Left lung (tissue), 8 donors: ENCODE measurements around the gene WNT3A. TPM values are rescaled to one million over a fixed set of nuclear protein-coding genes. Genes with fewer than 3 reads are reported as not detected.

ENCODE experiments used
- microRNA-seq, 2 donors: library from miRNA; unstranded; fragments of <30 nt; microRNA quantifications; one replicate each; pipeline ENCODE4, GENCODE V29; 2019
- polyA plus RNA-seq, 6 donors: library from polyadenylated mRNA; unstranded; fragments of 120-200 nt; gene quantifications; one replicate each; pipeline ENCODE4 v1.2.1, GENCODE V29; 2013; ENCODE audit not compliant: insufficient read length in 6 of 6
- total RNA-seq, 2 donors: library from RNA; stranded (reverse); fragmentation: NEBNext Ultra II Directional; extraction: Animal tissue kit (Norgen Biotek cat#: 25700); gene quantifications; one replicate each; pipeline ENCODE4 v1.2.1, GENCODE V29; 2021
- donor health status: DM: no; HTN: yes; CAD: no.
- donor health status: DM: no; HTN: no; CAD: no.

Gene WNT3A
- total and polyA plus RNA-seq, 8 donors, result 0.06 to 1.5 (median 0.11) TPM; not detected in 2

Small RNA genes within 50 kb of the gene (microRNA-seq; reads per million reads assigned to microRNA genes)
- gene MIR3620, result 3.2 to 4.5 reads per million in 2 donors

Other genes with a start within 250 kb of the WNT3A start
- gene PRSS38, start 191.3 kb upstream of the WNT3A start, total RNA-seq, result not detected
- not detected for gene PRSS38, start 191.3 kb upstream of the WNT3A start, polyA plus RNA-seq
- gene WNT9A, start 59.1 kb upstream of the WNT3A start, total RNA-seq, result 1 to 10 TPM; 4.6 to 8.5 TPM
- 1 to 10 TPM; 2.1 to 3.4 (median 2.8) TPM for gene WNT9A, start 59.1 kb upstream of the WNT3A start, polyA plus RNA-seq
- gene ARF1, start 75.7 kb downstream of the WNT3A start, total RNA-seq, result 100 to 1,000 TPM; 407 to 455 TPM
- gene ARF1, start 75.7 kb downstream of the WNT3A start, polyA plus RNA-seq, result 100 to 1,000 TPM; 267 to 347 (median 297) TPM
- gene C1orf35, start 96.3 kb downstream of the WNT3A start, total RNA-seq, result 10 to 100 TPM; 12.6 to 13.2 TPM
- gene C1orf35, start 96.3 kb downstream of the WNT3A start, polyA plus RNA-seq, result 10 to 100 TPM; 14.9 to 21.1 (median 18.0) TPM
- gene MRPL55, start 102.3 kb downstream of the WNT3A start, total RNA-seq, result 10 to 100 TPM; 43.0 to 44.2 TPM
- gene MRPL55, start 102.3 kb downstream of the WNT3A start, polyA plus RNA-seq, result 10 to 100 TPM; 35.4 to 45.3 (median 38.3) TPM
- gene GUK1, start 133.3 kb downstream of the WNT3A start, total RNA-seq, result 100 to 1,000 TPM; 217 to 221 TPM
- 100 to 1,000 TPM; 112 to 186 (median 134) TPM for gene GUK1, start 133.3 kb downstream of the WNT3A start, polyA plus RNA-seq
- gene GJC2, start 142.9 kb downstream of the WNT3A start, total RNA-seq, result 1 to 10 TPM; 2.3 to 4.9 TPM
- 1 to 10 TPM; 2.3 to 4.2 (median 3.1) TPM for gene GJC2, start 142.9 kb downstream of the WNT3A start, polyA plus RNA-seq
- 10 to 100 TPM; 13.2 to 13.5 TPM for gene IBA57, start 158.8 kb downstream of the WNT3A start, total RNA-seq
- gene IBA57, start 158.8 kb downstream of the WNT3A start, polyA plus RNA-seq, result 1 to 10 TPM; 5.3 to 8.3 (median 6.8) TPM
- 10 to 100 TPM; 20.3 to 21.2 TPM for gene OBSCN, start 201.0 kb downstream of the WNT3A start, total RNA-seq
- 10 to 100 TPM; 39.3 to 69.5 (median 53.9) TPM for gene OBSCN, start 201.0 kb downstream of the WNT3A start, polyA plus RNA-seq